ENCODE data around the gene NRDC. TPM values are rescaled to one million over a fixed set of nuclear protein-coding genes. Genes with fewer than 3 reads are reported as not detected.
A peak's percentile ranks its signal among the peaks of the same experiment; 100 is the strongest.
"Not testable (repeated sequence)": the region's sequence is repeated elsewhere in the genome, so short reads cannot be mapped to it uniquely, and the experiment has no call there.

NRDC gene
- total RNA-seq, 4 donors from 2014 or later = 77.0 to 103 (median 77.6) TPM

- no peak for TF ChIP-seq CTCF (IDR thresholded peaks at IDR 0.05)
- ATAC-seq (ENCODE audit: low FRiP score) (peak; percentile 33), DNase-seq (ENCODE audit: low spot score) (no peak)
Measured at GRCh38 chr1:51878308-51878615, 265 bp downstream of the NRDC start.

GRCh38 chr1:51877434-51878307 is 856 bp downstream of the NRDC start:
- no peak for DNase-seq (ENCODE audit: low spot score)
- TF ChIP-seq CTCF (IDR thresholded peaks at IDR 0.05) = no peak
- peak; percentile 2 for ATAC-seq (ENCODE audit: low FRiP score)

- TF ChIP-seq CTCF (IDR thresholded peaks at IDR 0.05) = no peak
Measured at GRCh38 chr1:51875836-51876235, 2.7 kb downstream of the NRDC start.

DNA sequence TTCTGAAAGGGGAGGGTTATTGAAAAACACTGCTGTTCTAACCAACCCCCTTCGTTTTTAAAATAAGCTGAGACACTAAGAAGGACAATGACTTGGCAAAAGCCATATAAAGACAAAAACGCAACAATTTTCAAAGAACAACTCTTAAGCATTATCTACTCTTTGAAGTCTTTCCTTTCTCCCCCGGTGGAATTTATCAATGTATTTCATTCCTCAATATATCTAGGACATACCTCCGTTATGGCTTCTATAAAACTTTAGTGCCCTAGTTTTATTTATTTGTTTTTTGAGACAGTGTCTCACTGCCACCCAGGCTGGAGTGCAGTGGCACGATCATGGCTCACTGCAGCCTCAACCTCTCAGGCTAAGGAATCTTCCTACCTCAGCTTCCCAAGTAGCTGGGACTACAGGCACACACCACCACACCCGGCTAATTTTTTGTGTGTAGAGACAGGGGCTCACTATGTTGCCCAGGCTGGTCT is 3.2 kb downstream of the NRDC start:
- no peak for TF ChIP-seq CTCF (IDR thresholded peaks at IDR 0.05)
- no peak for ATAC-seq (ENCODE audit: low FRiP score)
- no peak for DNase-seq (ENCODE audit: low spot score)

More at GRCh38 chr1:51875836-51876235, 2.7 kb downstream of the NRDC start:
- no peak for ATAC-seq (ENCODE audit: low FRiP score)
- no peak for DNase-seq (ENCODE audit: low spot score)

DNA sequence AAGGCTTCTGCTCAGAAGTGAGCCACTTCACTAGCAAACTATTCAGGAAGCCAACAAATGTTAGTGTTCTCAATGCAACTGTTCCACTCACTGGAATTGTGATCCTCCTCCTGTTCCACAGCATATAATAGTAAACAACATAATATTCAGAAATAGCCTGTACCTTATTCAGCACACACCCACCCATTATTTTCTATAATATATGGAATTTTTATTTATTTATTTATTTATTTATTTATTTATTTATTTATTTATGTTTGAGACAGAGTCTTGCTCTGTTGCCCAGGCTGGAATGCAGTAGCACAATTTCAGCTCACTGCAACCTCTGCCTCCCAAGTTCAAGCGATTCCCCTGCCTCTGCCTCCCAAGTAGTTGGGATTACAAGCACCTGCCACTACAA is 5.3 kb downstream of the NRDC start:
- DNase-seq (ENCODE audit: low spot score); ATAC-seq (ENCODE audit: low FRiP score): not testable (repeated sequence)

GRCh38 chr1:51871351-51871975 is 7.1 kb downstream of the NRDC start:
- no peak for TF ChIP-seq CTCF (IDR thresholded peaks at IDR 0.05)
- ATAC-seq (ENCODE audit: low FRiP score) (no peak), DNase-seq (ENCODE audit: low spot score) (no peak)

DNA sequence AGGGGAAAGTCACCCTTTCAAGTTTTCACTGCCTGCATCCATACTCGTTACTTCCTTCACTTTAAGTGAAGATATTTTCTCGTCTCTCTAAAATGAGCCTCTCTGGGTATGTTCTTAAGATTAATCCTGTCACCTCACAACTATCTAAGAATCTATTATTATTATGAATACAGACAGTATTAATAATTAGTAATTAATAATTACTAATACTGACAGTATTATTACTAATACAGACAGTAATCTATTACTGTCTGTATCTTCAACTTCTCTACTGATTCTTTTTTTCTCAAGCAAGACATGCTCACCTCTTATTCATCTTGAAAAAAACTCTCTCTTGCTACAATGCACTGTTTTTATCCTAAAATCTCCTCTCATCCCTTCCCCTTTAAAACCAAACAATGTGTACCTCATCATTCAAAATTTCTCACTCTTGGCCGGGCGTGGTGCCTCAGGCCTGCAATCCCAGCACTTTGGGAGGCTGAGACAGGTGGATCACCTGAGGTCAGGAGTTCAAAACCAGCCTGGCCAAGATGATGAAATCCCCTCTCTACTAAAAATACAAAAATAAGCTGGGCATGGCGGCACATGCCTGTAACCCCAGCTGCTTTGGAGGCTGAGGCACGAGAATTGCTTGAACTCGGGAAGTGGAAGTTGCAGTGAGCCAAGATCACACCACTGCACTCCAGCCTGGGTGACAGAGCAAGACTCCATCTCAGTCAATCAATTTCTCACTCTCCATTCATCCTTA is 7.8 kb downstream of the NRDC start:
- TF ChIP-seq CTCF (IDR thresholded peaks at IDR 0.05) = no peak
- ATAC-seq (ENCODE audit: low FRiP score) (no peak), DNase-seq (ENCODE audit: low spot score) (no peak)

Measured in omental fat pad (tissue), 4 donors.